GM21447 (cell line): Measurements from ENCODE around the gene SLC9A8.
"Not testable (repeated sequence)": the region's sequence is repeated elsewhere in the genome, so short reads cannot be mapped to it uniquely, and the experiment has no call there.

Source experiments
- ATAC-seq: cut with Tn5 transposase; IDR thresholded peaks from one replicate; pipeline ENCODE4 v1.9.1; 2021; ENCODE audit not compliant: unreplicated experiment

SLC9A8 gene

GRCh38 chr20:49891476-49892110 lies 79.0 kb downstream of the SLC9A8 start:
- ATAC-seq = no peak

DNA sequence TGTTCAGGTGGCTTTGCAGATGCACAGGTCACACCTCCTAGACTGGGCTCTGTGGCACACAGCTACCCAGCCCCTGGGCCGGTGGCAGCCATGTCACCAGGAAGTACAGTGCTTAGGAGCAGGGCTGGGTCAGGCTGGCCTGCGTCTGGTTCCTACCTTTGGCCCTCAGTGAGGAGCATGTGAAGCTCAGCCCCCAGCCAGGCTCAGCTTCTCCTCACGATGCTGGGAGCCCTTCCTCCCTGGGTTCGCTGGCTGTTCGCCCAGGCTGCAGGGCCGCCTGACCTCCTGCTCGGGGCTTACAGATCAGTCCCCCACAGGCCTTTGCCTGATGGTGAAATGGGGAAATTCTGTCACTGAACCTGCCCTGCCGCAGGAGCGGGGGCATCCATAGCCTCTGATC lies 79.6 kb downstream of the SLC9A8 start:
- ATAC-seq = no peak

GRCh38 chr20:49892817-49893216 lies 80.2 kb downstream of the SLC9A8 start:
- ATAC-seq = no peak

GRCh38 chr20:49893242-49894072 lies 80.8 kb downstream of the SLC9A8 start:
- ATAC-seq = no peak

DNA sequence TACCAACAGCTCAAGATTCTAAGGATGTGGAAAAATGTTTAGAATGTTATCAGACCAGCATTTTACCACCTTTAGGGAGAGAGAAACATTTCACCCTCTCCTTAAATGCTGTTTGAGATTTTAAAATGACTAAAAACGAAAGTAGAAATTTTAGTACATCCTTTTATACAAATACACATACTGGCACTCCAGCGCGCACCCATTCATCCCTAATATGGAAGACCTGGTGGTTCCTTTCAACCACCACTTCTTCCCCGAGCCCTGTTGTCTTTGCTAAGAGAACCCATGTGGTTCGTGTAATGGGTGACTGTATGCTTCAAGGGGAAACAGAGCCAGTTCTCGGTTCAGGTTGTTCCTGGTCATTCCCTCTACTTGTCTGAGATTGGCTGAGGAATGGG lies 81.4 kb downstream of the SLC9A8 start:
- no peak for ATAC-seq

GRCh38 chr20:49895474-49896093 lies 83.0 kb downstream of the SLC9A8 start:
- not testable (repeated sequence) for ATAC-seq

GRCh38 chr20:49896204-49896603 lies 83.6 kb downstream of the SLC9A8 start:
- ATAC-seq = no peak

DNA sequence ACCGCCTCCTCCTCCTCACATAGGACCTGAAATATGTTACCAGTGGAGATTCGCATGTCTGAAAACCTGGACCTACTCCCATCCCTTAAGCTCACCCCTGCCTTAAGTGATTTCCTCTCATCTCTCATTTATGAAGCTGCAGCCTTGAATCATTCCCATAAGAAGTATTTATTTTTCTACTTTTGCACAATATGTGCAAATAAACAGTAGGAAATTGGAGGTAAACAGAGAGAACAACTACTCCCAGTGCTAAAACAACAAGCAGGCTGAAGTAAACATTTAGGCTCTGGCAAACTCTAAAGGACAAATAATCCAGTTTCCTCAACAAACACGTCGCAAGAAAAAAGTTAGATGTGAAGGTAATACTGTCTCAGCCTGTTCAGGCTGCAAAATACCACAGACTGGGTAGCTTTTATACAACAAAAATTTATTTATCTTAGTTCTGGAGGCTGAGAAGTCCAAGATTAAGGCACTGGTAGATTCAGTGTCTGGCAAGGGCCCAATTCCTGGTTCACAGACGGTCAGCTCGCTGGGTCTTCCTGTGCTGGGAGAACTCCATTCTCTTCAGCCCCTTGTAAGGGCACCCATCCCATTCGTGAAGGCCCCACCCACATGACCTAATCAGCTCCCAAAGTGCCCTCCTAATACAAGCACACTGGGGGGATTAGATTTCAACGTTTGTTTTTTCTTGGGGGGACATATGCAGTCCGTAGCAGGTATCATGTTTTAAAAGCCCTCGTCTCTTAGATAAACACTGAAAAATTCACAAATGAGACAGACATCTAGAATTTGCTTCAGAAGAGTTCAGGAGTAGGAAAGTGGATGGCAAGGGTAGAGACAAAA lies 87.1 kb downstream of the SLC9A8 start:
- no peak for ATAC-seq

- ATAC-seq = no peak
Measured at GRCh38 chr20:49901588-49901987, 89.0 kb downstream of the SLC9A8 start.

- ATAC-seq = no peak
Measured at GRCh38 chr20:49904440-49905214, 92.0 kb downstream of the SLC9A8 start.

- no peak for ATAC-seq
Measured at GRCh38 chr20:49905415-49906091, 92.9 kb downstream of the SLC9A8 start.

DNA sequence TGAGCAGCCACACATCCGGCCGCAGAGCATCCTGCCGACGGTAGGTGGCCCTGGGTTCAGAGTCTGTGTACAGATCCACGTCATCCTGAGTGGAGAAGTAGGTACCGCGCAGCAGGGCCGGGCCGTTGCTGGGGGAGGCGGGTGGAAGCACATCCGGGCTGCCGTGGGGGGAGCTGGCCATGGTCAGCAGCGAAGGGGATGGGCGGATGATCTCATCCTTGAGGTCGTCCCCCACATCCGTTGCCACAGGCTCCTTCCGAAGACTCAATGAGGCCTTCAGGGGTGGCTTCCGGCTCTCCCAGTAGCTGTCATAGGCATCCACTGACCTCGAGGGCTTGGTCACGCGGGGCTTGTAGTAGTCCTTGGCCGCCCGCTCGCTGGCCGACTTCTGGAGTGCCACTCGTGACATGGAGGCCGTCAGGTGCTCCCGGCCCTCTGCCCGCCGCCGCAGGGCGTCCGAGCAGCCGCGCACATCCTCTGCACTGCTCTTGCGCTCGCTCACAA lies 93.5 kb downstream of the SLC9A8 start:
- ATAC-seq = no peak

DNA sequence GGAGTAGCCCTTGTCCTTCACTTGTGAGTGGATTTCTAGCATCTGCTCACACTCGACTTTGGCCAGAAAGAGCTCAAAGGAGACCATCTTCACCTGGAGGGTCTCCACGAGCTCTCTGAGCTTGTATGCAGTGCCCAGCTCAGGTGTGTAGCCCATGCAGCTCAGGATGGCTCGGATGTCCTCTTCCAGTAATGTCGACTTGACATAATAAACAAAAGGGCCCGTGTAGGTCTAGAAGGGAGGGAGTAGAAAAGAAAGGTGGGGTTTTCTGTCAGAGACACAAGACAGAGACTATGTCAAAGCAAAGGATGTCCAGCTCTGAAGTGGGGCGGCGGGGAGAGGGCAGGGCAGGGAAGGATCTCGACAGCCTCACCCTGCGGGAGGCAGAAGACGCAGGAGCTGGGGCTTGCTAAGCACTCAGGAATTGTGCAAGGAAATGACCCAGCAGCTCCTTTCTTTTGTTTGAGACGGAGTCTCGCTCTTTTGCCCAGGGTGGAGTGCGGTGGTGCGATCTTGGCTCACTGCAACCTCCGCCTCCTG lies 94.1 kb downstream of the SLC9A8 start:
- no peak for ATAC-seq

DNA sequence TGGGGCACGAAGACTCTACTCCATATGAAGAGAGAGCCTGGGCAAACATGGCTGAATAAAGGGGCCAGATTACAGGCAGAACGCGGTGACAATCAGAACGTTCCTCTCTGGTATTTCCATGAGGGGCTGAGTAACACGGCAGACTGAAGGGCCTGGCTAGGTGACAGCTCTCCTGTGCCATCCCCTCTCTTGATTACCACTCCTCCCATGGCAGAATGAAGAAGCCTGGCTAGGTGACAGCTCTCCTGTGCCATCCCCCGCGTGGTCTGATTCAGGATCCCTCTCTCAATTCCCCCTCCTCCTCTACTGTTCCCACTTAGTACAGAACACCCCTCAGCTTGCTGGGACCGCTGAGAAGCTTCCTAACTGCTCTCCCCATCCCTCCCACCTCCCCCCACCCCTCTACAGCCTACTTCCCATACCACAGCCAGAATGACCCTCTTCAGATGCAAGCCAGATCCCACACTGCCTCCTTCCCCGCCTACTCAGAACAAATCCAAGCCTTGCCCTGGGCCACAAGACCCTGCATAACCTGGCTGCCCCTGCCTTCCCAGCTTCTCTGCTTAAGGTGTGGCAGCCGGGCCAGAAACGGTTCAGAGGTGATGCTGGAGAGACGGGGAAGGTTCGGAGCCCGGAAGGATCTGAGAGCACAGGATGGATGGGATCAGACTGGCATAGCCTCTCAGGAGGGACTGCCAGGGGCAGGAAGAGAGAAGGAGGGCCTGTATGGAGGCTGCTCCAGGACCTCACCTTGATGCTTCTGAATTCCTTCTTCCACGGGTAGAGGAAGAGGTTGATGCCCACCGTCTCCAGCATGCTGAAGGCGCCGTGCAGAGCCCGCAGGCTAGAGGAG lies 95.0 kb downstream of the SLC9A8 start:
- ATAC-seq = no peak

- no peak for ATAC-seq
Measured at GRCh38 chr20:49908258-49908565, 95.6 kb downstream of the SLC9A8 start.

DNA sequence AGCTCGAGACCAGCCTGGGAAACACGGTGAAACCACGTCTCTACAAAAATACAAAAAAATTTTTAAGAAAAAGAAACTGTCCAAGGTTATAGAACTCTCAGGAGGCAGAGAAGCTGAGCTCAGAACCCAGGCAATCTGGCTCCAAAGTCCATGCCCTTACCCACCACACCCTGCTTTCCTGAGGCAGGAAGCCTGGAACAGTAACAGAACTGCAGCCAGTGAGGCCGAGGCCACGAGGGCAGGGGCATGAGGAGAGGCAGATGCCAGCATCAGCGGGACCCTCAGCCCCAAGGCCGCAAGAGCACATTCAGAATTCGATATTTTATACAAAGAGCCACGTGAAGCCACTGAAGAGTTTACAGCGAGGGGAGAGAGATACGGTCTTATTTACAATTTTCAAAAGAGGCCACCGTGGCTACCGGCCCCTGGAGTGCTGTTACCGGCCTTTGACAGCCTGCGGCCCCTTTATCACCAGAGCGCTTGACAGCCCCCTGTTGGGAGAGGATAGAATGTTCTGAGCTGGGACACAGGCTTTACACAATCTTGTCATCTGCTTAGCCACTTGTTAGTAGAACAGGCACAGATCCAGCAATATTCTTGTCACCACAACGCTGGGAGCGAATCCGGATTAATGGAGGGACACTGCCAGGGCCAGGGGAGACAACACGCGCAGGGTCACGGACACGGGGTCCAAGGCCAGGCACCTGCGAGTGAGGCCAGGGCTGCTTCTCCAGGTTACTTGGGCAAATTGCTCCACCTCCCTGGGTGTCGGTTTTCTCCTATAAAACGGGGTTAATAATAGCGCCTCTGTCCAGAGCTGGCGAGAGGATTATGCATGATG lies 97.1 kb downstream of the SLC9A8 start:
- no peak for ATAC-seq

DNA sequence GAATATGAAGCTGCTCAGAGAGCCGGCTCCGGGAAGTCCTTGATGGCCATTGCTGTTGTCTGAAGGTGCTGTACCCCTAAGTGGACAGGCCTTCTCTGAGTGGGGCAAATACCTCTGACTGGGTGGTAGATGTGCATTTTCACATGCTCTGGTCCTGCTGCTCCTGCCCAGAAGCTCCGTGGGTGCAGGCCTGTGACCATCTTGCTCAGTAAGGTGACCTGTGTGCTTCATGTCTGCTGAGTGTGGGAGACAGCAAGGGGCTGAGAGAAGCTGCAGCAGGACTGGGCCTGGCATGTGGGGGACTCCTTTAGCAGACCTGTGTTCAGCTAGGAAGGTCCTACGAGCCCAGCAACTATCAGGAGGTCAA lies 97.7 kb downstream of the SLC9A8 start:
- no peak for ATAC-seq
